GM21737 (cell line): ENCODE measurements around the gene MBD6.
"Not testable (repeated sequence)": the region's sequence is repeated elsewhere in the genome, so short reads cannot be mapped to it uniquely, and the experiment has no call there.

Experiments used
- ATAC-seq: cut with Tn5 transposase; IDR thresholded peaks from one replicate; pipeline ENCODE4 v1.9.1; 2021; ENCODE audit warnings: mild to moderate bottlenecking, moderate library complexity; ENCODE audit not compliant: unreplicated experiment

MBD6 gene

DNA sequence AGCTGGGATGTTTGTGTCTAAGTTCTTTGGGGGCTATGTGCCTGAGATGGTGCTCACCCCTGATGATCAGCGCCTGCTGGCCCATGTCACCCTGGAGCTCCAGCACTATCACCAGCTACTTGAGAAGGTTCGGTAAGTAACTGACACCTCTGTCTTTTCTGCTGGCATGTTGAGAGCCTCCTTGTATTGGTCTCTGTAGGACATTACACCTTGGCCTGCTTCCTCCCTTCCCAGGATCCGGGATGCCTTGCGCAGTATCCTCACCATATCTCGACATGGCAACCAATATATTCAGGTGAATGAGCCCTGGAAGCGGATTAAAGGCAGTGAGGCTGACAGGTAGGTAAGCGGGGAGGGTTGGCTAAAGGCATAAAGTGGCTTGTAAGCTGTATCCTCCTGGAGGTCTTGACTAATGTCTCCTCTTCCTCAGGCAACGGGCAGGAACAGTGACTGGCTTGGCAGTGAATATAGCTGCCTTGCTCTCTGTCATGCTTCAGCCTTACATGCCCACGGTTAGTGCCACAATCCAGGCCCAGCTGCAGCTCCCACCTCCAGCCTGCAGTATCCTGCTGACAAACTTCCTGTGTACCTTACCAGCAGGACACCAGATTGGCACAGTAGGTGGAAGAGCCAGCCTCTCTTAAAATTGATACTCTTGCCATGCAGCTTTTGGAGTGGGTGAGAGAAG is 7.8 kb upstream of the MBD6 start:
- ATAC-seq, result no peak

DNA sequence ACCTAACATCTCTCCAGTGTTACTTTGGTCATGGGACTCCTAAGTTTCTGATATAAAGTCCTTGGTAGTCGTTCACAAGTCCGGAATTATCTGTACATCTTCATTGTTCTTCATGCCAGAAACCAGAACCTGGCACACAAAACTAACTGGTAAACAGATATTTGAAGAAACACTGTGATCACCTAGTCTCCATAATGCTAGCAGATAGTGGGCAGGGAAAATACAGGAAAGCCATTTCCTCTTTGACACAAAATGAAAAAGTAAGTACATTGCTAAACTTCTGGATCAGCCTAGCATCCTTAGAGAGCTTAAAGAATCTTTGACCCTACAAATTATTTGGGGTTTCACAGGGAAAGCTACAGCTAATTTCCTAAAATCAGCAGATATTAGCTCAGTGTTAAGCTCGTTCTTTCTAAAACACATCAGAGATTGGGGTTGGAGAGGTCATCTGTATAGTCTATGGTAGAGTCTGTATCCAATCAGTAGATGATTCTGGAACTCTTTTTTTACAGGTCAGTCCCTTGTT is 7.2 kb upstream of the MBD6 start:
- no peak for ATAC-seq

DNA sequence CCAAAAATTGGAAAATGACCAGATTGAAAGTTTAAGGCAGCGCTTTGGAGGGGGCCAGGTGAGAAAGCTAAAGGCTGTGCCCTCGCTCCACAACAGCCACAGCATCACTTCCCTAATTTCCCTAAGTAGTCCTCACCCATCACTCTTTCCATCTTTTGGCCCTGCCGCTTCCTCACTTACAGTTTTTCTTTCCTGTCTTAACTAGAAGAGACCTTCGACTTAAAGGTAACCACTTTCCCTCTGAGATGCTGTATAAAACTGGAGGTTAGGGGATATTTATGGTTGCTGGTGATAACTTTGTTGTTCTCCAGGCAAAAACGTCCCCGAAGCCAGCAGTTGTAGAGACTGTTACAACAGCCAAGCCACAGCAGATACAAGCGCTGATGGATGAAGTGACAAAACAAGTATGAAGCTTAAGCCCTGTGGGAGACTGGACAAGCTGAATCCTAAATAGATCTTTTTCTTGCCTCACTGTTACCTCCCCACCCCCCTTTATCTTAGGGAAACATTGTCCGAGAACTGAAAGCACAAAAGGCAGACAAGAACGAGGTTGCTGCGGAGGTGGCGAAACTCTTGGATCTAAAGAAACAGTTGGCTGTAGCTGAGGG is 6.6 kb upstream of the MBD6 start:
- no peak for ATAC-seq

DNA sequence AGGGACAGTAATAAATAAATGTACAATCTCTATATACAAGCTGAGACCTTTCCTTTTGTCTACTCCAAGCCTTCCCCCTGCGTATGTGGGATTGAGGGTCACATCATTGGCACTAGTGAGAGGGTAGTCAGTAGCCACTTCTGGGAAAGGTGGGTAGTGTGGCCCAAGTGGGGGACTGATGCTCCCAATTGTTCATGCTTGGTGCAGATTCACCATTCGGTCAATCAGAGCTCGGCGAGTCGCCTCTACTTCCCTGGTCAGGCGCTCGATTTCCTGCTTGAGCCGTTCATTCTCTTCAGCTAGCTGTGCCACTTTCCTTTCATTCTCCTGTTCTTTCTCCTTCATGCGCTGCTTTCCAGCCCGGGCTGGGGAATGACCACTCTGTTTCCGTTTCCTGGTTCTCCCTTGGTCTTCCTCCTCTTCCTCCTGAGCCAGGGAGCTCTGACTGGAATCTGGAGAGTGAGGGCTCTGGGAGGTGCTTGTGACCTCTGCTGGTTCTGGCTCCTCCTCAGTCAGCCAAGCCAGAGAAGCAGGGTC is 5.9 kb upstream of the MBD6 start:
- ATAC-seq, result no peak

DNA sequence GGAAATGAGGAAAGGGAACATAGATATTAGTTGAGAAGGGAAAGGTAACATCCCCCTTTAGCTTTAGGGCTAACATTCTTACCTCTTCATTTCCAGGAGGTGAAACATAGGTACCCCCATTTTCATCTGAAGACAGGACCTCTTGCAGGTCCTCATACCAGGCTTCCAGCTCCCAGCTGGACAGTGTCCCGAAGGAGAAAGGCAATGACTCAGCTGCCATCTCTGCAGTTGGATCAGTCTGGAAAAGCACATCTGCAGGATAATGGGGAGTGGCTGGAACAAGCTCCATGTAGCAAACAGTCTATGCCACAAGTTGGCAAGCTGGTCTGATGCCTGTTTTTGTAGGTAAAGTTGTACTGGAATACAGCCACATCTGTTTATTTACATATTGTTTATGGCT is 5.4 kb upstream of the MBD6 start:
- no peak for ATAC-seq

DNA sequence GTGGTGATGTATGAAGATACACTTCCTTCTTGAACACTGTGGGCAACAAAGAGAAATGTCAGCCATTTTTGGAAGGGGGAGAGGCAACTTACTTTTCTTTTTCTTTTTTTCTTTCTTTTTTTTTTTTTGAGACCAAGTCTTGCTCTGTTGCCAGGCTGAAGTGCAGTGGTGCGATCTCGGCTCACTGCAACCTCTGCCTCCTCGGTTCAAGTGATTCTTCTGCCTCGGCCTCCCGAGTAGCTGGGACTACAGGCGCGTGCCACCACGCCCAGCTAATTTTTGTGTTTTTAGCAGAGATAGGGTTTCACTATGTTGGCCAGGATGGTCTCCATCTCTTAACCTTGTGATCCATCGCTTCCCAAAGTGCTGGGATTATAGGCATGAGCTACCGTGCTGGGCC is 4.9 kb upstream of the MBD6 start:
- not testable (repeated sequence) for ATAC-seq

GRCh38 chr12:57518176-57518919 is 4.3 kb upstream of the MBD6 start:
- ATAC-seq, result no peak

- ATAC-seq, result no peak
These were observed 3.5 kb upstream of the MBD6 start for GRCh38 chr12:57518920-57519795.

GRCh38 chr12:57519796-57520052 is 2.9 kb upstream of the MBD6 start:
- peak; percentile 1 for ATAC-seq

- ATAC-seq, result peak; percentile 52
These were observed 2.4 kb upstream of the MBD6 start, which contains the start of gene DDIT3 for GRCh38 chr12:57520053-57520818. Gene DDIT3 (minus strand): TSS chr12:57520514. CDS start chr12:57517406, 3,108 bp downstream.

DNA sequence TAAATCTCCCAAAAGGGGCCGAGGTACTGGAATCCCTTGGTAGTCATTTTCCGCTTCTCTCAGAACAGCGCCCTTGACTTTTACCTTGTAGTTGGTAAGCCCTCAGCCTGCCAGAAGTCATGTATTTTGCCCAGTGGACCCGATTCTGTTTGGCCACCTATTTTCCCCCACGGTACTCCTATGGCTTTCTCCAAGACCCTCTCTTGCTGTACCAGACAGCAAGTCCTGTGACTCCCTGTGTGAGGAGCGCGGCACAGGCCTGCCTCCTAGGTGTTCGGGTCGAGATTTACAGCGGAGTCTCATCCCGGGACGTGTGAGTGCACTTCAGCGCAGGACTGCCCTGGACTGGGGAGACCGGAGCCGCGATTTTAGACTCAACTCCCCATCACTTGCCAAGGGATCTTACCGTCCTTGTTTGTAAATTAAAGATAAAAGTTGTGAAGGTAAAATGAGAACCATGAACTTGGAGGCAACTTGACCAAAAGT is 1.1 kb upstream of the MBD6 start:
- ATAC-seq, result no peak

DNA sequence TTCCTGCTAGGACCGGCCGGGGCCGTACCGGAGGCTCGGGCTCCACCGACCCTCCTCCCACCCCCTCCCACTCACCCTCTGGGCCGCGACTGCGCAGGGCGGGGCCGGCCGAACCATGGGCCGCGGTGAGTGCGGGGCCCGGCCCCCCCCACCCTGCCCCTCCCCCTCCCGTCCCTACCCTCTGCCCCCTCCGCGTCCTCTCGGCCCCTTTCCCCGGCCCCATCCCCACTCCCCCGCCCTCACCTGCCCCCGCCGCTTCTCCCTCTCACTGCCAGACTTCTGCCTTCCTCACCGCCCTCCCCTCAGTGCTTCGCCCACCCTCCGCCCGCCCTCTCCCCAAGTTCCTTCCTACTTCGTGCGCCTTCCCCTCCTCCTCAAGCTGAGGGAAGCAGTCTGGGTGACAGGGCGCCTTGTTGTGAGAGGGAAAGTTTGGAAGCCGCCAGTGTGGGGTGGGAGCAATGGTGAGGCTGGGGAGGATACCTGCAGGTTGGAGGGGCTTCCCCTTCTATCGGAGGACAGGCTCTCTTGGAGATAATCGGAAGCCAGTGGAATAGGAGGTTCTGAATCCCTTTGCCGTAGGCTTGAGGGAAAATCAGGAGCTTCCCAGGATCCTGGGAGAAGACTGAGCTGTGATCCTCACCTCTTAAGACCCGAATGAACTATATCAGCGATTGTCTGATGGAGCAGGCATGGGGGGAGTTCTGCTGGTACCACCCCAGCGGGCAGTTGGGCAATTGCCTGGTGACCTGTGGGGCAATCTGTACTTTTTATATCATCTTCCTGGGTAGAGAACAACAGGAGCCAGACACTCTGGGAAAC is 472 bp downstream of the MBD6 start:
- no peak for ATAC-seq

DNA sequence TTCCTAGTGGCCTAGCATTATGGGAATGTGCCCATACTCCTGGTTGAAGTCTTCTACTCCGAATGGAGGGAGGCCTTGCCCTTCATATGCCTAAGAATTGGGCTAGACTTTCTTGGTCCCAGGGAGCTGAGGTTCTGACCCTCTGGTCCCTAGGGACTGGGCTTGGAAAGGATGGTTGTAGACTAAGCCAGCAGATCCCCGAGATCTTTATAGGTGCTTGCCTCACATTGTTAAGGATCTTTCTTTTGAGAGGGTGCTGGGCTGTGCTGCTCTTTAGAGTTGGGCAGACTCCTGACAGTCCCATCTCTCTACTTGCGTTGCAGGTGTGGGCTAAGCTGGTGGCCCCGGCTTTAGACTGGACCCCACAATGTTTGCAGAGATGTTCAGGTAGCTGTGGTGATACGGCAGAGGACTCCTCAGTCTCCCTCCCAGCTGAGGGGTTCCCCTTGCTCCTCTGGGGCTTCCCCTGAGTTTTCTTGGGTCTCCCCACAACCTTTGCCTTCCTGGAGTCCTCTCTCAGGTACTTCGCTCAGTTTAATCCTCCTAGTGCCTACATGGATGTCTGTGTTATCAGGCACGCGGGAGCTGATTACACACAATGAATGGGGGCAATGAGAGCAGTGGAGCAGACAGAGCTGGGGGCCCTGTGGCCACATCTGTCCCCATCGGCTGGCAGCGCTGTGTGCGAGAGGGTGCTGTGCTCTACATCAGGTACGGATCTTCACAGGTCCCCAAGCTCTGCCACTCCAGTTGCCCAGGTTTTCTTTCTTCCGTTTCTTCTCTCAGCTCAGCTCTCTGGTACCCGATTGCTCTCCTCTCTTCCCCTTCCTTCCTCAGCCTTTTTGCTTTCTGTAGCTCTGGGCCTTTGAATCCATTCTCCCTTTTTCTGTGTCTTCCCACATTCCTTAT is 1.3 kb downstream of the MBD6 start:
- ATAC-seq, result no peak

DNA sequence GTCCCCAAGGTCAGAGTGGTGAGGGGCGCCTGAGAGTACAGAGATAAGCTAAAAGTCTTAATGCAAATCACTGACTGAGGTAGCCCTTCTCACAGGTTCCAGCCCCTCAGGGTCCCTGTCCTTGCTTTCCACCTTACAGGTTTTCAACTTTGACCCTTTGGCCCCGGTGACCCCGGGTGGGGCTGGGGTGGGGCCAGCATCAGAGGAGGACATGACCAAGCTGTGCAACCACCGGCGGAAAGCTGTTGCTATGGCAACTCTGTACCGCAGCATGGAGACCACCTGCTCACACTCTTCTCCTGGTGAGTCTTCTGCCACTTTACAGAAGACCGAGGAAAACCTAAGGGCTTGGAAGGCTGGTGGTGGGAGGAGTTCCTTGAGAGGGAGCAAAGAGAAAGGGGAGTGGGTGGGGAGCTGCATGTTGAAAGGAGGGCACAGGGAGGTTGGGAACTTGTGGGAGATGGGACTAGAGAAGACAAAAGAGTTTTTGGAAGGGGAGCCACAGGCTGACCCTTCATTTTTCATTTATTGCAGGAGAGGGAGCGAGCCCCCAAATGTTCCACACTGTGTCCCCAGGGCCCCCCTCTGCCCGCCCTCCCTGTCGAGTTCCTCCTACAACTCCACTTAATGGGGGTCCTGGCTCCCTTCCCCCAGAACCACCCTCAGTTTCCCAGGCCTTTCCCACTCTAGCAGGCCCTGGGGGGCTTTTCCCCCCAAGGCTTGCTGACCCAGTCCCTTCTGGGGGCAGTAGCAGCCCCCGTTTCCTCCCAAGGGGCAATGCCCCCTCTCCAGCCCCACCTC is 2.4 kb downstream of the MBD6 start:
- ATAC-seq, result no peak

GRCh38 chr12:57525615-57526383 is 3.2 kb downstream of the MBD6 start:
- ATAC-seq, result no peak

DNA sequence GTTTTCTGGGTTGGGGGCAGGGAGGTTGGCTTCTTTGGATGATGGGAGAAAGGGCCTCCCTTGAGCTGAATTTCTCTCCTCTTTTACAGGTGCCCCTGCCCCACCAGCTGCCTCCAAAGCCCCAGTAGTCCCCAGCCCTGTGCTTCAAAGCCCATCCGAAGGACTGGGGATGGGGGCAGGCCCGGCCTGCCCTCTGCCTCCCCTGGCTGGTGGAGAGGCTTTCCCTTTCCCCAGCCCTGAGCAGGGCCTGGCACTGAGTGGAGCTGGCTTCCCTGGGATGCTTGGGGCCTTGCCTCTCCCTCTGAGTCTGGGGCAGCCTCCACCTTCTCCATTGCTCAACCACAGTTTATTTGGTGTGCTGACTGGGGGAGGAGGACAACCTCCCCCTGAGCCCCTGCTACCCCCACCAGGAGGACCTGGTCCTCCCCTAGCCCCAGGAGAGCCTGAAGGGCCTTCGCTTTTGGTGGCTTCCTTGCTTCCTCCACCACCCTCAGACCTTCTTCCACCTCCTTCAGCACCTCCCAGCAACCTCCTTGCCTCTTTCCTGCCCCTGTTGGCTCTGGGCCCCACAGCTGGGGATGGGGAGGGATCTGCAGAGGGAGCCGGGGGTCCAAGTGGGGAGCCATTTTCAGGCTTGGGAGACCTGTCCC is 4.0 kb downstream of the MBD6 start:
- no peak for ATAC-seq
